Measurements from ENCODE around the gene STK11. TPM values are rescaled to one million over a fixed set of nuclear protein-coding genes. Genes with fewer than 3 reads are reported as not detected.

The STK11 gene
- total and polyA plus RNA-seq, 10 donors = 44.0 to 107 (median 74.5) TPM

- Histone ChIP-seq H3K4me1 (peaks cover 22 to 44% (median 29%) of the 10 kb centered on the region in 6 donors), H3K36me3 (peaks cover 0 to 6% (median 1%) of the 10 kb centered on the region in 6 donors), H3K27ac (peak overlapping the region in 3 of 8 donors; percentile 46 to 58 (median 52)), H3K4me3 (no peak overlapping the region), H3K9me3 (no peaks in the 10 kb centered on the region), H3K27me3 (replicated peaks in 1 of 7) (peaks cover 0 to 29% (median 15%) of the 10 kb centered on the region in 7 donors)
- 62 to 86% (median 79%) methylated on average over 3 to 24 of the region's 24 CpGs for WGBS, 5 donors
- TF ChIP-seq POLR2AphosphoS5 (IDR thresholded peaks at IDR 0.05) (no peak), POLR2A (IDR thresholded peaks at IDR 0.05) (no peak)
- TF ChIP-seq, protein P1, sequence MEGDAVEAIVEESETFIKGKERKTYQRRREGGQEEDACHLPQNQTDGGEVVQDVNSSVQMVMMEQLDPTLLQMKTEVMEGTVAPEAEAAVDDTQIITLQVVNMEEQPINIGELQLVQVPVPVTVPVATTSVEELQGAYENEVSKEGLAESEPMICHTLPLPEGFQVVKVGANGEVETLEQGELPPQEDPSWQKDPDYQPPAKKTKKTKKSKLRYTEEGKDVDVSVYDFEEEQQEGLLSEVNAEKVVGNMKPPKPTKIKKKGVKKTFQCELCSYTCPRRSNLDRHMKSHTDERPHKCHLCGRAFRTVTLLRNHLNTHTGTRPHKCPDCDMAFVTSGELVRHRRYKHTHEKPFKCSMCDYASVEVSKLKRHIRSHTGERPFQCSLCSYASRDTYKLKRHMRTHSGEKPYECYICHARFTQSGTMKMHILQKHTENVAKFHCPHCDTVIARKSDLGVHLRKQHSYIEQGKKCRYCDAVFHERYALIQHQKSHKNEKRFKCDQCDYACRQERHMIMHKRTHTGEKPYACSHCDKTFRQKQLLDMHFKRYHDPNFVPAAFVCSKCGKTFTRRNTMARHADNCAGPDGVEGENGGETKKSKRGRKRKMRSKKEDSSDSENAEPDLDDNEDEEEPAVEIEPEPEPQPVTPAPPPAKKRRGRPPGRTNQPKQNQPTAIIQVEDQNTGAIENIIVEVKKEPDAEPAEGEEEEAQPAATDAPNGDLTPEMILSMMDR (IDR thresholded peaks at IDR 0.05 in 8 of 11, conservative IDR thresholded peaks at IDR 0.05 in 3 of 11) = no peak
- intact Hi-C loops (cut with DNase I; ENCODE audit: low total_unique reads) = no loop called here
- no peak for DNase-seq
Observed at GRCh38 chr19:1233115-1233667, 27.6 kb downstream of the STK11 start.

GRCh38 chr19:1234051-1234954, 28.7 kb downstream of the STK11 start:
- H3K27me3 ChIP-seq (replicated peaks in 1 of 7) = peaks cover 0 to 37% (median 18%) of the 10 kb centered on the region in 7 donors
- H3K4me3 ChIP-seq = no peak overlapping the region
- H3K27ac ChIP-seq = no peak overlapping the region
- TF ChIP-seq POLR2A (IDR thresholded peaks at IDR 0.05) (no peak), POLR2AphosphoS5 (IDR thresholded peaks at IDR 0.05) (no peak)
- TF ChIP-seq, protein P1 (IDR thresholded peaks at IDR 0.05 in 8 of 11, conservative IDR thresholded peaks at IDR 0.05 in 3 of 11) = no peak
- intact Hi-C loops (cut with DNase I; ENCODE audit: low total_unique reads) = no loop called here
- no peaks in the 10 kb centered on the region for H3K36me3 ChIP-seq
- no peaks in the 10 kb centered on the region for H3K9me3 ChIP-seq
- H3K4me1 ChIP-seq = peaks cover 26 to 56% (median 38%) of the 10 kb centered on the region in 6 donors
- no peak for DNase-seq
- WGBS, 5 donors = 86 to 95% (median 90%) methylated on average over 34 to 45 of the region's 45 CpGs

- intact Hi-C loops (cut with DNase I; ENCODE audit: low total_unique reads) = no loop called here
Observed at GRCh38 chr19:1234955-1235380, 29.4 kb downstream of the STK11 start.

More at GRCh38 chr19:1234955-1235380, 29.4 kb downstream of the STK11 start:
- H3K27me3 ChIP-seq (replicated peaks in 1 of 7) = peaks cover 0 to 44% (median 18%) of the 10 kb centered on the region in 7 donors
- WGBS, 5 donors = 89 to 94% (median 94%) methylated on average over 29 to 43 of the region's 43 CpGs
- no peak overlapping the region for H3K4me3 ChIP-seq
- H3K9me3 ChIP-seq = no peaks in the 10 kb centered on the region
- no peak for DNase-seq
- H3K27ac ChIP-seq = no peak overlapping the region
- no peaks in the 10 kb centered on the region for H3K36me3 ChIP-seq
- H3K4me1 ChIP-seq = peaks cover 26 to 62% (median 43%) of the 10 kb centered on the region in 6 donors
- TF ChIP-seq, protein P1 (IDR thresholded peaks at IDR 0.05 in 8 of 11, conservative IDR thresholded peaks at IDR 0.05 in 3 of 11) = no peak
- no peak for TF ChIP-seq POLR2AphosphoS5 (IDR thresholded peaks at IDR 0.05)
